ENCODE results near the gene ABCE1.
A peak's percentile ranks its signal among the peaks of the same experiment; 100 is the strongest.

Gene ABCE1

DNA sequence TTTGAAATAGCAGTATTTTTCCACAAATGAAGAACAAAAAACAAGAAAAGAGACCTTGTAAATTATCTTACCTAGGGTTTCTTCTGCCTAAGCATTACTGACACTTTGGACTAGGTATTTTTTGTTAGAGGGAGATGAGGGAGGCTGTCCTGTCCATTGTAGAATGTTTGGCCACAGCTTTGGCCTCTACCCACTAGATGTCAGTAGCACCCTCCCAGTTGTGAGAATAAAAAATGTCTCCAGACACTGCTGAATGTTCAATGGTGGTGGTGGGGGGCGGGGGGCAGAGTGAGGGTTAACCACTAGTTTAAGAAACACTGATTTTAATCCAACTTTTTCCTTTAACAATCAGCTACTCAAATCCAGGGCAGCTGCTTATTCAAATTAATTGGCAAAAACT is 56.5 kb downstream of the ABCE1 start:
- peak; percentile 57 for DNase-seq (ENCODE audit: low read depth)
- no peak overlapping the region for H3K4me3 ChIP-seq (replicated peaks; ENCODE audit: low read depth, low read length)
- TF ChIP-seq, protein P1, sequence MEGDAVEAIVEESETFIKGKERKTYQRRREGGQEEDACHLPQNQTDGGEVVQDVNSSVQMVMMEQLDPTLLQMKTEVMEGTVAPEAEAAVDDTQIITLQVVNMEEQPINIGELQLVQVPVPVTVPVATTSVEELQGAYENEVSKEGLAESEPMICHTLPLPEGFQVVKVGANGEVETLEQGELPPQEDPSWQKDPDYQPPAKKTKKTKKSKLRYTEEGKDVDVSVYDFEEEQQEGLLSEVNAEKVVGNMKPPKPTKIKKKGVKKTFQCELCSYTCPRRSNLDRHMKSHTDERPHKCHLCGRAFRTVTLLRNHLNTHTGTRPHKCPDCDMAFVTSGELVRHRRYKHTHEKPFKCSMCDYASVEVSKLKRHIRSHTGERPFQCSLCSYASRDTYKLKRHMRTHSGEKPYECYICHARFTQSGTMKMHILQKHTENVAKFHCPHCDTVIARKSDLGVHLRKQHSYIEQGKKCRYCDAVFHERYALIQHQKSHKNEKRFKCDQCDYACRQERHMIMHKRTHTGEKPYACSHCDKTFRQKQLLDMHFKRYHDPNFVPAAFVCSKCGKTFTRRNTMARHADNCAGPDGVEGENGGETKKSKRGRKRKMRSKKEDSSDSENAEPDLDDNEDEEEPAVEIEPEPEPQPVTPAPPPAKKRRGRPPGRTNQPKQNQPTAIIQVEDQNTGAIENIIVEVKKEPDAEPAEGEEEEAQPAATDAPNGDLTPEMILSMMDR (IDR thresholded peaks at IDR 0.05; ENCODE audit: low read length, missing control alignments), result peak; percentile 73

GRCh38 chr4:145155268-145155870 is 57.3 kb downstream of the ABCE1 start:
- no peak overlapping the region for H3K4me3 ChIP-seq (replicated peaks; ENCODE audit: low read depth, low read length)
- DNase-seq (ENCODE audit: low read depth), result no peak
- TF ChIP-seq, protein P1 (IDR thresholded peaks at IDR 0.05; ENCODE audit: low read length, missing control alignments), result no peak

- no peak for DNase-seq (ENCODE audit: low read depth)
- TF ChIP-seq, protein P1 (IDR thresholded peaks at IDR 0.05; ENCODE audit: low read length, missing control alignments), result no peak
- H3K4me3 ChIP-seq (replicated peaks; ENCODE audit: low read depth, low read length), result no peak overlapping the region
These were observed 58.9 kb downstream of the ABCE1 start for GRCh38 chr4:145156986-145157385.

DNA sequence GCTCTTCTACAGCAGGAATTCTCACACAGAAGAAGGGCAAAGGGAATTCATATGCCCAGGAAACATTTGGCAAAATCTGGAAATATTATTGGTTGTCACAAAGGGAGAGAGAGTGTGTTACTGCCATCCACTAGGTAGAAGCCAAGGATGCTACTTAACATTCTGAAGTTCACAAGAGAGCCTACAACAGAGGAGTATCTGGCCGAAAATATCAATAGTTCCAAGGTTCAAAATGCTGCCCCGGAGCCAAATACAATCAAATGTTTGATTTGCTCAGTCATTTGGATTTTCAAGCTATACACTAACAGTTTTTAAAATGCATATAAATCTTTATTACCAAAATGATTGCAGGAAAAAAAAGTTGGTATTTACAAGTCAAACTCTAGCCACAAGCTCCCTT is 63.4 kb downstream of the ABCE1 start:
- DNase-seq (ENCODE audit: low read depth), result no peak
- no peak overlapping the region for H3K4me3 ChIP-seq (replicated peaks; ENCODE audit: low read depth, low read length)
- TF ChIP-seq, protein P1 (IDR thresholded peaks at IDR 0.05; ENCODE audit: low read length, missing control alignments), result no peak

DNA sequence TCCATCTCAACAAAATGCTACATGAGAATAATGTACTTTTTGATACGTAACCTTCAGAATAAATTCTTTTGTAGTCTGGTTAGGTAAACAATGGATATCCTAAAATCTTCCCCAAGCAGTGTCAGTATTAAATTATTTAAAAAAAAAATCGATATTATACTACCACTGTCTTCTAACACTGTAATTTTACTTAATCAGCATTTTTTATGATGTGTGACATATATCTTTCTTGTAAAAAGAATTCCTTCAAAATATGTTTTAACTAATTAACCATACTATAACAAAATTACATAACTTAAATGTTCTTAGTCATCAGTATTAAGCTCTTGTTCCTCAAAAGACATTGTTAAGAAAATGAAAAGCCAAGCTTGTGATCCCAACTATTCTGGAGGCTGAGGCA is 69.8 kb downstream of the ABCE1 start:
- DNase-seq (ENCODE audit: low read depth), result no peak
- H3K4me3 ChIP-seq (replicated peaks; ENCODE audit: low read depth, low read length), result no peak overlapping the region

GRCh38 chr4:145168581-145169187 is 70.6 kb downstream of the ABCE1 start:
- no peak overlapping the region for H3K4me3 ChIP-seq (replicated peaks; ENCODE audit: low read depth, low read length)
- no peak for DNase-seq (ENCODE audit: low read depth)
- TF ChIP-seq, protein P1 (IDR thresholded peaks at IDR 0.05; ENCODE audit: low read length, missing control alignments), result no peak

More for the DNA sequence above, 69.8 kb downstream of the ABCE1 start:
- TF ChIP-seq, protein P1 (IDR thresholded peaks at IDR 0.05; ENCODE audit: low read length, missing control alignments), result no peak

GRCh38 chr4:145170223-145170622 is 72.1 kb downstream of the ABCE1 start:
- no peak overlapping the region for H3K4me3 ChIP-seq (replicated peaks; ENCODE audit: low read depth, low read length)
- peak; percentile 58 for DNase-seq (ENCODE audit: low read depth)

More at GRCh38 chr4:145170223-145170622, 72.1 kb downstream of the ABCE1 start:
- TF ChIP-seq, protein P1 (IDR thresholded peaks at IDR 0.05; ENCODE audit: low read length, missing control alignments), result no peak

Data from fibroblast of pulmonary artery (primary cell).